ENCODE data around the gene MASP1.

The MASP1 gene

GRCh38 chr3:187287256-187287655 lies 4.3 kb downstream of the MASP1 start:
- Histone ChIP-seq H3K4me1 (ENCODE audit: control insufficient read depth in 1 of 2, insufficient read depth in 2 of 2, low read length in 2 of 2) (peaks cover 0 to 6% of the 10 kb centered on the region in 2 experiments), H2BK120ac (ENCODE audit: insufficient read depth, low read length, poor library complexity) (no peak overlapping the region), H3K4ac (ENCODE audit: low read depth, low read length) (no peak overlapping the region), H3K18ac (ENCODE audit: low read length) (no peak overlapping the region), H2AFZ (ENCODE audit: insufficient read depth, low read length, poor library complexity) (no peak overlapping the region), H3K27ac (ENCODE audit: low read depth, low read length) (no peak overlapping the region), H3K14ac (ENCODE audit: low read length) (no peak overlapping the region), H4K91ac (ENCODE audit: low read depth, low read length) (no peak overlapping the region), H3K9me3 (ENCODE audit: insufficient read depth, low read depth, low read length) (no peaks in the 10 kb centered on the region), H3K36me3 (ENCODE audit: control insufficient read depth in 1 of 2, insufficient read depth in 2 of 2, low read length in 2 of 2) (no peaks in the 10 kb centered on the region), H3K4me2 (ENCODE audit: low read length) (no peak overlapping the region), H4K8ac (ENCODE audit: low read depth, low read length) (no peak overlapping the region), H3K79me2 (ENCODE audit: control insufficient read depth, insufficient read depth, low read length, poor library complexity) (no peaks in the 10 kb centered on the region), H3K9ac (ENCODE audit: low read length) (peak overlapping the region; percentile 51), H2AK5ac (ENCODE audit: low read length) (no peak overlapping the region), H3K79me1 (ENCODE audit: low read length) (no peaks in the 10 kb centered on the region), H3K4me3 (ENCODE audit: low read depth, low read length) (no peak overlapping the region), H3K27me3 (ENCODE audit: insufficient read depth, low read length) (no peaks in the 10 kb centered on the region), H2BK5ac (ENCODE audit: low read depth, low read length, poor library complexity) (no peak overlapping the region), H4K12ac (ENCODE audit: low read depth, low read length) (no peak overlapping the region), H3K23ac (ENCODE audit: low read length) (no peak overlapping the region), H2BK12ac (ENCODE audit: low read length) (no peak overlapping the region)
- WGBS (ENCODE audit: extremely low coverage, insufficient coverage, insufficient read length): no CpG with 5 or more reads among the region's 1 CpG
- no peak for DNase-seq

- Histone ChIP-seq H3K4me2 (ENCODE audit: low read length) (no peak overlapping the region), H4K8ac (ENCODE audit: low read depth, low read length) (no peak overlapping the region), H2BK5ac (ENCODE audit: low read depth, low read length, poor library complexity) (no peak overlapping the region), H3K4me1 (ENCODE audit: control insufficient read depth in 1 of 2, insufficient read depth in 2 of 2, low read length in 2 of 2) (peaks cover 0 to 5% of the 10 kb centered on the region in 2 experiments), H3K9me3 (ENCODE audit: insufficient read depth, low read depth, low read length) (no peaks in the 10 kb centered on the region), H3K23ac (ENCODE audit: low read length) (no peak overlapping the region), H2BK12ac (ENCODE audit: low read length) (no peak overlapping the region), H3K27me3 (ENCODE audit: insufficient read depth, low read length) (no peaks in the 10 kb centered on the region), H3K27ac (ENCODE audit: low read depth, low read length) (no peak overlapping the region), H3K4me3 (ENCODE audit: low read depth, low read length) (no peak overlapping the region), H3K4ac (ENCODE audit: low read depth, low read length) (no peak overlapping the region), H3K18ac (ENCODE audit: low read length) (no peak overlapping the region), H2AK5ac (ENCODE audit: low read length) (no peak overlapping the region), H4K12ac (ENCODE audit: low read depth, low read length) (no peak overlapping the region), H3K36me3 (ENCODE audit: control insufficient read depth in 1 of 2, insufficient read depth in 2 of 2, low read length in 2 of 2) (no peaks in the 10 kb centered on the region), H3K79me2 (ENCODE audit: control insufficient read depth, insufficient read depth, low read length, poor library complexity) (no peaks in the 10 kb centered on the region), H3K14ac (ENCODE audit: low read length) (no peak overlapping the region), H3K9ac (ENCODE audit: low read length) (no peak overlapping the region), H2BK120ac (ENCODE audit: insufficient read depth, low read length, poor library complexity) (no peak overlapping the region), H4K91ac (ENCODE audit: low read depth, low read length) (no peak overlapping the region), H3K79me1 (ENCODE audit: low read length) (no peaks in the 10 kb centered on the region), H2AFZ (ENCODE audit: insufficient read depth, low read length, poor library complexity) (no peak overlapping the region)
- WGBS (ENCODE audit: extremely low coverage, insufficient coverage, insufficient read length): no CpG with 5 or more reads among the region's 5 CpGs
- DNase-seq: peak; percentile 62 to 78
Measured at GRCh38 chr3:187286467-187287059, 5.0 kb downstream of the MASP1 start.

GRCh38 chr3:187281191-187281714 lies 10.3 kb downstream of the MASP1 start:
- no peak overlapping the region for H3K4me2 ChIP-seq (ENCODE audit: low read length)
- H3K27ac ChIP-seq (ENCODE audit: low read depth, low read length): no peak overlapping the region
- H4K12ac ChIP-seq (ENCODE audit: low read depth, low read length): no peak overlapping the region
- WGBS (ENCODE audit: extremely low coverage, insufficient coverage, insufficient read length): no CpG with 5 or more reads among the region's 4 CpGs
- no peak overlapping the region for H3K18ac ChIP-seq (ENCODE audit: low read length)
- no peaks in the 10 kb centered on the region for H3K36me3 ChIP-seq (ENCODE audit: control insufficient read depth in 1 of 2, insufficient read depth in 2 of 2, low read length in 2 of 2)
- no peak overlapping the region for H2BK12ac ChIP-seq (ENCODE audit: low read length)
- no peak overlapping the region for H4K8ac ChIP-seq (ENCODE audit: low read depth, low read length)
- H3K27me3 ChIP-seq (ENCODE audit: insufficient read depth, low read length): no peaks in the 10 kb centered on the region
- no peak overlapping the region for H3K4ac ChIP-seq (ENCODE audit: low read depth, low read length)
- H2BK120ac ChIP-seq (ENCODE audit: insufficient read depth, low read length, poor library complexity): no peak overlapping the region
- H3K4me1 ChIP-seq (ENCODE audit: control insufficient read depth in 1 of 2, insufficient read depth in 2 of 2, low read length in 2 of 2): no peaks in the 10 kb centered on the region
- no peak overlapping the region for H3K23ac ChIP-seq (ENCODE audit: low read length)
- DNase-seq: peak; percentile 85 to 92
- H3K9me3 ChIP-seq (ENCODE audit: insufficient read depth, low read depth, low read length): no peaks in the 10 kb centered on the region
- no peak overlapping the region for H4K91ac ChIP-seq (ENCODE audit: low read depth, low read length)
- no peak overlapping the region for H2BK5ac ChIP-seq (ENCODE audit: low read depth, low read length, poor library complexity)
- H3K4me3 ChIP-seq (ENCODE audit: low read depth, low read length): no peak overlapping the region
- no peaks in the 10 kb centered on the region for H3K79me2 ChIP-seq (ENCODE audit: control insufficient read depth, insufficient read depth, low read length, poor library complexity)
- no peak overlapping the region for H3K14ac ChIP-seq (ENCODE audit: low read length)
- no peak overlapping the region for H3K9ac ChIP-seq (ENCODE audit: low read length)
- H2AK5ac ChIP-seq (ENCODE audit: low read length): no peak overlapping the region
- H2AFZ ChIP-seq (ENCODE audit: insufficient read depth, low read length, poor library complexity): no peak overlapping the region
- no peaks in the 10 kb centered on the region for H3K79me1 ChIP-seq (ENCODE audit: low read length)

- DNase-seq: no peak
- no peaks in the 10 kb centered on the region for H3K79me1 ChIP-seq (ENCODE audit: low read length)
- H3K4me2 ChIP-seq (ENCODE audit: low read length): no peak overlapping the region
- H2AFZ ChIP-seq (ENCODE audit: insufficient read depth, low read length, poor library complexity): no peak overlapping the region
- no peaks in the 10 kb centered on the region for H3K27me3 ChIP-seq (ENCODE audit: insufficient read depth, low read length)
- H3K14ac ChIP-seq (ENCODE audit: low read length): no peak overlapping the region
- H3K27ac ChIP-seq (ENCODE audit: low read depth, low read length): no peak overlapping the region
- H3K79me2 ChIP-seq (ENCODE audit: control insufficient read depth, insufficient read depth, low read length, poor library complexity): no peaks in the 10 kb centered on the region
- no peak overlapping the region for H2BK120ac ChIP-seq (ENCODE audit: insufficient read depth, low read length, poor library complexity)
- H3K4ac ChIP-seq (ENCODE audit: low read depth, low read length): no peak overlapping the region
- no peak overlapping the region for H3K4me3 ChIP-seq (ENCODE audit: low read depth, low read length)
- H3K9ac ChIP-seq (ENCODE audit: low read length): no peak overlapping the region
- H4K12ac ChIP-seq (ENCODE audit: low read depth, low read length): no peak overlapping the region
- no peak overlapping the region for H2BK12ac ChIP-seq (ENCODE audit: low read length)
- no peak overlapping the region for H2BK5ac ChIP-seq (ENCODE audit: low read depth, low read length, poor library complexity)
- H4K91ac ChIP-seq (ENCODE audit: low read depth, low read length): no peak overlapping the region
- no peaks in the 10 kb centered on the region for H3K4me1 ChIP-seq (ENCODE audit: control insufficient read depth in 1 of 2, insufficient read depth in 2 of 2, low read length in 2 of 2)
- H4K8ac ChIP-seq (ENCODE audit: low read depth, low read length): no peak overlapping the region
- H3K9me3 ChIP-seq (ENCODE audit: insufficient read depth, low read depth, low read length): no peaks in the 10 kb centered on the region
- H3K18ac ChIP-seq (ENCODE audit: low read length): no peak overlapping the region
- H3K36me3 ChIP-seq (ENCODE audit: control insufficient read depth in 1 of 2, insufficient read depth in 2 of 2, low read length in 2 of 2): no peaks in the 10 kb centered on the region
- no peak overlapping the region for H2AK5ac ChIP-seq (ENCODE audit: low read length)
- no peak overlapping the region for H3K23ac ChIP-seq (ENCODE audit: low read length)
- WGBS (ENCODE audit: extremely low coverage, insufficient coverage, insufficient read length): no CpG with 5 or more reads among the region's 1 CpG
Measured at GRCh38 chr3:187280644-187281043, 10.9 kb downstream of the MASP1 start.
